Measurements from ENCODE around the gene BNC2.

The BNC2 gene

GRCh38 chr9:16750553-16750952 lies 119.9 kb downstream of the BNC2 start:
- DNase-seq: no peak

- no peak for DNase-seq
Measured at GRCh38 chr9:16745359-16745758, 125.1 kb downstream of the BNC2 start.

GRCh38 chr9:16744394-16744793 lies 126.1 kb downstream of the BNC2 start:
- no peak for DNase-seq

GRCh38 chr9:16743375-16743774 lies 127.1 kb downstream of the BNC2 start:
- peak; percentile 31 for DNase-seq

GRCh38 chr9:16735001-16735400 lies 135.5 kb downstream of the BNC2 start:
- no peak for DNase-seq

- no peak for DNase-seq
Measured at GRCh38 chr9:16732546-16732945, 137.9 kb downstream of the BNC2 start.

GRCh38 chr9:16730162-16730561 lies 140.3 kb downstream of the BNC2 start:
- DNase-seq: no peak

GRCh38 chr9:16729651-16730050 lies 140.8 kb downstream of the BNC2 start:
- no peak for DNase-seq

GRCh38 chr9:16728137-16728508 lies 142.3 kb downstream of the BNC2 start:
- DNase-seq: no peak

GRCh38 chr9:16727452-16728136 lies 142.9 kb downstream of the BNC2 start:
- no peak for DNase-seq

GRCh38 chr9:16726718-16727451 lies 143.6 kb downstream of the BNC2 start:
- peak; percentile 83 for DNase-seq

- no peak for DNase-seq
Measured at GRCh38 chr9:16726029-16726428, 144.4 kb downstream of the BNC2 start.

GRCh38 chr9:16725066-16725465 lies 145.4 kb downstream of the BNC2 start:
- DNase-seq: no peak

- DNase-seq: no peak
Measured at GRCh38 chr9:16721972-16722371, 148.5 kb downstream of the BNC2 start.

- no peak for DNase-seq
Measured at GRCh38 chr9:16720386-16720785, 150.1 kb downstream of the BNC2 start.

GRCh38 chr9:16719921-16720320 lies 150.5 kb downstream of the BNC2 start:
- DNase-seq: no peak

GRCh38 chr9:16718952-16719351 lies 151.5 kb downstream of the BNC2 start:
- no peak for DNase-seq

- DNase-seq: no peak
Measured at GRCh38 chr9:16718296-16718695, 152.2 kb downstream of the BNC2 start.

- DNase-seq: no peak
Measured at GRCh38 chr9:16716601-16717000, 153.9 kb downstream of the BNC2 start.

- no peak for DNase-seq
Measured at GRCh38 chr9:16715404-16715803, 155.1 kb downstream of the BNC2 start.

- no peak for DNase-seq
Measured at GRCh38 chr9:16712787-16713186, 157.7 kb downstream of the BNC2 start.

- DNase-seq: no peak
Measured at GRCh38 chr9:16710888-16711287, 159.6 kb downstream of the BNC2 start.

GRCh38 chr9:16709924-16710323 lies 160.5 kb downstream of the BNC2 start:
- no peak for DNase-seq

- DNase-seq: no peak
Measured at GRCh38 chr9:16708656-16709435, 161.6 kb downstream of the BNC2 start.
